H1 (cell line): ENCODE results near the gene SLC39A2. TPM values are rescaled to one million over a fixed set of nuclear protein-coding genes. Genes with fewer than 3 reads are reported as not detected.

ENCODE experiments used
- CTCF ChIA-PET: fragments of 300-600 bp; sonication (Branson Sonifier 250); formaldehyde crosslinking; loops from one replicate; lab custom pipeline; 2021; ENCODE audit not compliant: partially characterized antibody; lab: Charles Lee
- POLR2A ChIA-PET: fragments of 300-600 bp; sonication (Branson Sonifier 250); formaldehyde crosslinking; loops from one replicate; lab custom pipeline; 2021; ENCODE audit warnings: inconsistent platforms; ENCODE audit not compliant: partially characterized antibody; lab: Charles Lee
- DNase-seq, 2 experiments: peaks; one replicate each; pipeline versions ENCODE4 v3.0.0 to v3.0.0-alpha.2; 2010 to 2022; ENCODE audit warnings: low spot score in 2 of 2, low read depth in 1 of 2, mixed read lengths in 1 of 2
- FAIRE-seq: peaks from 2 replicates; lab custom pipeline; 2011; peaks lifted over from hg19 to GRCh38; lab: Jason Lieb, UNC
- H2AFZ ChIP-seq: 2 replicates; pipeline ENCODE4 v1.8.1; 2012; ENCODE audit warnings: low read length, inconsistent platforms
- H2AK5ac ChIP-seq: 2 replicates; pipeline ENCODE4 v1.6.1; 2013; ENCODE audit warnings: low read depth, low read length
- H2BK120ac ChIP-seq: replicated peaks from 2 replicates; pipeline ENCODE3; 2013; ENCODE audit warnings: low read depth, low read length, inconsistent platforms
- H2BK12ac ChIP-seq: 2 replicates; pipeline ENCODE4 v1.6.1; 2013; ENCODE audit warnings: low read depth, low read length
- H2BK15ac ChIP-seq: 2 replicates; pipeline ENCODE4 v1.6.1; 2013; ENCODE audit warnings: low read length
- H2BK20ac ChIP-seq: 2 replicates; pipeline ENCODE4 v1.6.1; 2013; ENCODE audit warnings: low read length
- H2BK5ac ChIP-seq: 2 replicates; pipeline ENCODE4 v1.6.1; 2013; ENCODE audit warnings: low read depth, low read length
- H3K14ac ChIP-seq: 2 replicates; pipeline ENCODE4 v1.6.1; 2013; ENCODE audit warnings: inconsistent platforms; ENCODE audit not compliant: insufficient read length
- H3K18ac ChIP-seq: 2 replicates; pipeline ENCODE4 v1.6.1; 2013; ENCODE audit warnings: low read length; ENCODE audit errors: extremely low read depth
- H3K23ac ChIP-seq: 2 replicates; pipeline ENCODE4 v1.6.1; 2013; ENCODE audit warnings: inconsistent platforms; ENCODE audit not compliant: insufficient read length
- H3K23me2 ChIP-seq: 2 replicates; pipeline ENCODE4 v1.6.1; 2013; ENCODE audit warnings: low read depth, low read length
- H3K27ac ChIP-seq: 2 replicates; pipeline ENCODE4 v1.6.1; 2011; ENCODE audit warnings: low read depth, low read length, inconsistent platforms
- H3K27me3 ChIP-seq, 4 experiments: replicated peaks in 1 of 4; 1 replicate in 1 of 4; 2 replicates in 3 of 4; pipeline versions ENCODE4 v1.6.1 to v1.8.1; 2011 to 2013; ENCODE audit warnings: low read length in 3 of 4, mild to moderate bottlenecking in 3 of 4, inconsistent platforms in 2 of 4, mixed read lengths in 2 of 4, moderate library complexity in 1 of 4; ENCODE audit not compliant: control insufficient read depth in 3 of 4, insufficient read depth in 3 of 4; ENCODE audit errors: extremely low read depth in 1 of 4
- H3K36me3 ChIP-seq, 4 experiments: 2 replicates each; pipeline versions ENCODE4 v1.6.1 to v1.8.1; 2011 to 2013; ENCODE audit warnings: mild to moderate bottlenecking in 4 of 4, low read length in 3 of 4, moderate library complexity in 2 of 4, control low read depth in 1 of 4, inconsistent platforms in 1 of 4; ENCODE audit not compliant: insufficient read depth in 4 of 4, control insufficient read depth in 2 of 4
- H3K4ac ChIP-seq: replicated peaks from 2 replicates; pipeline ENCODE3; 2013; ENCODE audit warnings: low read length, low read depth, mixed read lengths, inconsistent platforms; ENCODE audit not compliant: insufficient read length
- H3K4me1 ChIP-seq, 4 experiments: replicated peaks in 1 of 4; 1 replicate in 1 of 4; 2 replicates in 3 of 4; pipeline versions ENCODE4 v1.6.1 to v1.8.1; 2011 to 2013; ENCODE audit warnings: low read length in 3 of 4, inconsistent platforms in 2 of 4, mixed read lengths in 1 of 4; ENCODE audit not compliant: insufficient read depth in 4 of 4, control insufficient read depth in 3 of 4
- H3K4me2 ChIP-seq, 2 experiments: 2 replicates each; pipeline versions ENCODE4 v1.6.1 to v1.8.1; 2011 to 2013; ENCODE audit warnings: low read depth in 2 of 2, low read length in 2 of 2, control low read depth in 1 of 2, inconsistent platforms in 1 of 2, mild to moderate bottlenecking in 1 of 2; ENCODE audit not compliant: insufficient read depth in 1 of 2
- H3K4me3 ChIP-seq, 4 experiments: fragments of 200-600, 300-600 bp in 1 of 4; sonication (generic), shearing (Covaris generic), sonication (Bioruptor Twin) in 1 of 4; 2 replicates each; pipeline versions ENCODE4 v1.5.1 to v1.8.1; 2011 to 2016; ENCODE audit warnings: low read length in 4 of 4, low read depth in 3 of 4, control low read depth in 2 of 4, inconsistent platforms in 2 of 4, mild to moderate bottlenecking in 2 of 4, mixed read lengths in 1 of 4, moderate library complexity in 1 of 4; ENCODE audit not compliant: insufficient read depth in 2 of 4; ENCODE audit errors: extremely low read depth in 1 of 4
- H3K56ac ChIP-seq: replicated peaks from 2 replicates; pipeline ENCODE3; 2013; ENCODE audit warnings: low read depth, mild to moderate bottlenecking, mixed read lengths, low read length, inconsistent platforms; ENCODE audit not compliant: insufficient read length
- H3K79me1 ChIP-seq: 2 replicates; pipeline ENCODE4 v1.6.1; 2013; ENCODE audit warnings: low read depth, low read length, control low read depth
- H3K79me2 ChIP-seq, 2 experiments: 2 replicates each; pipeline versions ENCODE4 v1.6.1 to v1.8.1; 2012 to 2013; ENCODE audit warnings: low read length in 2 of 2, mild to moderate bottlenecking in 2 of 2, inconsistent platforms in 1 of 2; ENCODE audit not compliant: insufficient read depth in 2 of 2, control insufficient read depth in 1 of 2
- H3K9ac ChIP-seq, 4 experiments: replicated peaks in 1 of 4; 1 replicate in 1 of 4; 2 replicates in 3 of 4; pipeline versions ENCODE4 v1.6.1 to v1.8.1; 2011 to 2013; ENCODE audit warnings: low read depth in 3 of 4, low read length in 3 of 4, control low read depth in 2 of 4, mild to moderate bottlenecking in 2 of 4, moderate library complexity in 2 of 4, inconsistent platforms in 1 of 4; ENCODE audit errors: extremely low read depth in 1 of 4
- H3K9me3 ChIP-seq, 2 experiments: 2 replicates each; pipeline versions ENCODE4 v1.6.1 to v1.8.1; 2012 to 2013; ENCODE audit warnings: mild to moderate bottlenecking in 2 of 2, moderate library complexity in 2 of 2, control low read depth in 1 of 2, inconsistent platforms in 1 of 2, low read depth in 1 of 2, low read length in 1 of 2, mixed read lengths in 1 of 2; ENCODE audit not compliant: insufficient read depth in 2 of 2
- H4K20me1 ChIP-seq, 2 experiments: replicated peaks in 1 of 2; 2 replicates each; pipeline versions ENCODE3 to v1.8.1; 2011 to 2013; ENCODE audit warnings: inconsistent platforms in 2 of 2, low read length in 2 of 2, mild to moderate bottlenecking in 1 of 2; ENCODE audit not compliant: insufficient read depth in 2 of 2, control insufficient read depth in 1 of 2
- H4K5ac ChIP-seq: 2 replicates; pipeline ENCODE4 v1.6.1; 2013; ENCODE audit warnings: low read length, low read depth, mixed read lengths, inconsistent platforms; ENCODE audit not compliant: insufficient read length
- H4K8ac ChIP-seq: 2 replicates; pipeline ENCODE4 v1.8.0; 2013; ENCODE audit warnings: mild to moderate bottlenecking, moderate library complexity, low read length, inconsistent platforms; ENCODE audit not compliant: insufficient read depth; ENCODE audit errors: extremely low read depth
- H4K91ac ChIP-seq: replicated peaks from 2 replicates; pipeline ENCODE3; 2013; ENCODE audit warnings: low read length, mixed read lengths, inconsistent platforms; ENCODE audit not compliant: insufficient read length
- ASH2L ChIP-seq: fragments of 200-600, 300-600 bp; sonication (generic); IDR thresholded peaks from one replicate; pipeline ENCODE4 v1.7.1; 2017; ENCODE audit warnings: low read length
- EZH2 ChIP-seq: fragments of 200-600 bp; sonication (generic); IDR thresholded peaks from 2 replicates; pipeline ENCODE4 v1.7.1; 2012; ENCODE audit warnings: low read depth, mild to moderate bottlenecking, moderate library complexity, low read length, inconsistent platforms; ENCODE audit not compliant: severe bottlenecking
- GABPA ChIP-seq: IDR thresholded peaks from 2 replicates; pipeline ENCODE4 v1.6.1; 2011; ENCODE audit warnings: mild to moderate bottlenecking, low read length, moderate library complexity, borderline replicate concordance; ENCODE audit not compliant: insufficient read depth
- HDAC2 ChIP-seq, 2 experiments: fragments of 300-600 bp in 1 of 2; sonication (generic) in 1 of 2; IDR thresholded peaks; 2 replicates each; pipeline ENCODE4 v1.6.1; 2011 to 2012; ENCODE audit warnings: low read depth in 2 of 2, low read length in 2 of 2, mild to moderate bottlenecking in 2 of 2, moderate library complexity in 2 of 2, borderline replicate concordance in 1 of 2, inconsistent platforms in 1 of 2
- SAP30 ChIP-seq: fragments of 300-600 bp; sonication (generic); IDR thresholded peaks from 2 replicates; pipeline ENCODE4 v1.7.1; 2012; ENCODE audit warnings: low read length, moderate library complexity, mild to moderate bottlenecking, inconsistent platforms; ENCODE audit not compliant: insufficient read depth, insufficient replicate concordance
- SUZ12 ChIP-seq: fragments of 200-600 bp; sonication (generic); IDR thresholded peaks from 2 replicates; pipeline ENCODE4 v1.6.1; 2012; ENCODE audit warnings: mild to moderate bottlenecking, inconsistent platforms, low read length, moderate library complexity, mixed read lengths
- USF2 ChIP-seq: IDR thresholded peaks from 2 replicates; pipeline ENCODE4 v1.6.1; 2011; ENCODE audit warnings: low read length, improper control_type of control experiment
- WGBS, 2 experiments: shearing (Covaris generic) in 1 of 2; methylation state at CpG; one replicate each; pipeline versions ENCODE4 v1.1.6 to v1.1.7; 2013 to 2015; ENCODE audit warnings: low lambda C conversion rate in 2 of 2, mixed read lengths in 2 of 2, inconsistent platforms in 1 of 2, low coverage in 1 of 2, missing lambda C conversion rate in 1 of 2; ENCODE audit not compliant: insufficient replicate concordance in 2 of 2, insufficient coverage in 1 of 2, insufficient read length in 1 of 2; ENCODE audit errors: extremely low coverage in 1 of 2, missing lambda C conversion rate in 1 of 2; 5-methylcytosine and 5-hydroxymethylcytosine counted together
- polyA plus RNA-seq, 7 experiments: library from polyadenylated mRNA; depleted of rRNA in 3 of 7; stranded (reverse) in 5 of 7; unstranded in 2 of 7; fragments of >200 nt in 5 of 7; fragments of 200-250 nt in 2 of 7; gene quantifications; 1 replicate in 5 of 7; 2 replicates in 1 of 7; 4 replicates in 1 of 7; pipeline versions ENCODE4 v1.2.1 to v1.2.3, GENCODE V29; 2011 to 2013; ENCODE audit warnings: missing spikeins in 2 of 7, mixed read lengths in 2 of 7
- total RNA-seq: library from RNA; stranded (reverse); fragmentation: NEBNext Ultra II Directional; extraction: Animal tissue kit (Norgen Biotek cat#: 25700); gene quantifications from 2 replicates; pipeline ENCODE4 v1.2.1, GENCODE V29; 2021

The SLC39A2 gene
- total and polyA plus RNA-seq, 2 of the 8 experiments (the other 6 are each of a cell fraction or from before 2014, with no cell fraction given) = 0.14 to 0.22 TPM

- ChIA-PET POLR2A (interaction anchor here (1.0 to 3.4 kb wide), 12 partner anchors 8 to 79 kb away, joined by 3 to 19 read pairs (median 4); partner anchors contain the start of genes ARHGEF40 and RNASE13), CTCF (interaction anchor here (0.6 to 16.1 kb wide), 13 partner anchors 8 to 576 kb away, joined by 3 to 371 read pairs (median 5); partner anchors contain the start of genes ARHGEF40 and RNASE7)
- Histone ChIP-seq H4K91ac (no peak overlapping the region), H3K14ac (no peak overlapping the region), H3K9me3 (no peaks in the 10 kb centered on the region), H3K9ac (peak overlapping the region in 2 of 4 experiments; percentile 24 to 31; a peak in 1 of 7 replicates), H3K4ac (no peak overlapping the region), H2BK120ac (no peak overlapping the region), H3K27ac (no peak overlapping the region), H2BK5ac (no peak overlapping the region), H3K79me1 (no peaks in the 10 kb centered on the region), H3K79me2 (no peaks in the 10 kb centered on the region), H4K20me1 (no peaks in the 10 kb centered on the region), H3K36me3 (peaks cover 0 to 5% (median under 1%) of the 10 kb centered on the region in 4 experiments; a peak in 3 of 8 replicates), H3K18ac (peak overlapping the region; percentile 95), H4K5ac (no peak overlapping the region), H4K8ac (peak overlapping the region; percentile 39; the same call in 1 of the 2 replicates), H3K23ac (no peak overlapping the region), H3K23me2 (peaks cover 17% of the 10 kb centered on the region), H3K56ac (no peak overlapping the region), H3K27me3 (peaks cover 2 to 25% (median 22%) of the 10 kb centered on the region in 4 experiments; a peak in 6 of 7 replicates), H2BK12ac (peak overlapping the region; percentile 85), H2AFZ (no peak overlapping the region), H2BK15ac (no peak overlapping the region), H2AK5ac (no peak overlapping the region), H2BK20ac (no peak overlapping the region), H3K4me1 (peaks cover 4 to 22% (median 14%) of the 10 kb centered on the region in 4 experiments; a peak in 6 of 7 replicates), H3K4me3 (peak overlapping the region; percentile 55 to 92 (median 70)), H3K4me2 (peak overlapping the region; percentile 76 to 94)
- FAIRE-seq = no peak
- WGBS, 2 experiments = 30% methylated on average over 15 of the region's 17 CpGs; no CpG with 5 or more reads in 1 of the 2 experiments
- DNase-seq = no peak
- TF ChIP-seq ASH2L = no peak
- no peak for TF ChIP-seq HDAC2 (IDR thresholded peaks at IDR 0.05; ENCODE audit: borderline replicate concordance in 1 of 2, low read depth in 2 of 2, low read length in 2 of 2)
- peak; percentile 6 for TF ChIP-seq EZH2
- TF ChIP-seq SAP30 = peak; percentile 44
- TF ChIP-seq USF2 = no peak
- no peak for TF ChIP-seq GABPA
- TF ChIP-seq SUZ12 = 0 out of 2 replicates have a peak, but pooled peaks have one; percentile 4
Observed at GRCh38 chr14:21023817-21024584, 24.9 kb downstream of the SLC39A2 start.
